Measurements from ENCODE around the gene CFAP57. TPM values are rescaled to one million over a fixed set of nuclear protein-coding genes. Genes with fewer than 3 reads are reported as not detected.

CFAP57 gene
- total and polyA plus RNA-seq, 9 of the 15 experiments (the other 6 are each of a cell fraction or from before 2014, with no cell fraction given) = 0.04 to 0.22 (median 0.07) TPM; not detected in 3

- TF ChIP-seq ZNF134 (CRISPR knock-in tag; conservative IDR thresholded peaks at IDR 0.05) (no peak), GTF2E2 (tag; IDR thresholded peaks at IDR 0.05) (no peak)
Observed at GRCh38 chr1:43284065-43284464, 111.9 kb downstream of the CFAP57 start (continued).

DNA sequence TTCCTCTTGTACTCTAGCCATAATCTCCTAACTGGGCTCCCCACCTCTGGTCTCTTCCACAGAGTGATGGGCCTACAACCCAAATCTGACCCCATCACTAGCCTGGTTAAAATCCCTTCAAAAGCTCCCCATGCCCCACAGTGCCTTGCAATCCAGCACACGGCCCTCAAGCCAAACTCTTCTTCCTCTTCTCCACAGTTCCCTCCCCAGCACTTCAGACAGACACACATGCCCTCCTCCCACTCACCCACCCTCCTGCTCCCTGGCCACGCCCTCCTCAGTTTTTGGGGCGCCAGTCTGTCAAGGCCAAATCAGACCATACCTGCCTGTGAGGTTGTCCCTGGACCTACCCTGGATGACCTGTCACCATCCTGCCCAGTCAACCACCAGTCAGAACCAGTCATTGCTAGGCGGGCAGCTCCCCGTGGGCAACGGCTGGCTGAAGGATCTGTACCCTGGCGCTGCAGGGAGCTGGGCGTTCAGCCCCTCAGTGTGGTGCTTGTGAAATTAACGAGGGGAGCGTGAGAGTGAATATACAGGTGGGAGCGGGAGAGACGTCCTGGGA is 112.5 kb downstream of the CFAP57 start:
- Histone ChIP-seq H3K4me3 (no peak overlapping the region), H3K79me2 (ENCODE audit: control insufficient read depth, insufficient read depth, low read length) (no peaks in the 10 kb centered on the region), H3K36me3 (ENCODE audit: control insufficient read depth, insufficient read depth, low read length) (no peaks in the 10 kb centered on the region), H3K9me1 (ENCODE audit: control insufficient read depth, insufficient read depth, low read length) (peaks cover 3% of the 10 kb centered on the region), H3K4me2 (ENCODE audit: insufficient read depth, low read length) (no peak overlapping the region), H3K9me3 (replicated peaks; ENCODE audit: control insufficient read depth, insufficient read depth, low read depth, low read length) (no peaks in the 10 kb centered on the region), H3K4me1 (replicated peaks in 1 of 2; ENCODE audit: control insufficient read depth in 2 of 2, insufficient read depth in 2 of 2, low read length in 2 of 2) (peaks cover 0 to 16% of the 10 kb centered on the region in 2 experiments; a peak in 3 of 5 replicates), H3K27me3 (ENCODE audit: control insufficient read depth in 2 of 2, insufficient read depth in 2 of 2, low read length in 2 of 2) (peaks cover 42 to 80% of the 10 kb centered on the region in 2 experiments), H2AFZ (ENCODE audit: low read depth, low read length) (no peak overlapping the region), H3K9ac (ENCODE audit: insufficient read depth in 1 of 2, low read depth in 2 of 2, low read length in 2 of 2) (no peak overlapping the region; a peak in 1 of 4 replicates), H3K27ac (ENCODE audit: extremely low read depth, low read depth, low read length) (no peak overlapping the region), H4K20me1 (replicated peaks; ENCODE audit: control insufficient read depth, insufficient read depth, low read length) (peaks cover 8% of the 10 kb centered on the region; the same call in 1 of the 2 replicates)
- ChIA-PET CTCF (ENCODE audit: low intra/inter-chr PET ratio) (no interaction called here), POLR2A (interaction anchor here (0.5 to 1.6 kb wide), 4 partner anchors 9 to 129 kb away, joined by 3 to 4 read pairs (median 3); partner anchors contain the start of gene CDC20)
- 17% methylated on average over 11 of the region's 12 CpGs for WGBS (ENCODE audit: insufficient coverage, low coverage, missing lambda C conversion rate)
- no TSS peak for BruUV-seq (replicated peaks)
- DNase-seq (ENCODE audit: extremely low read depth in 1 of 4, low spot score in 3 of 4) (no peak), FAIRE-seq (no peak), ATAC-seq (no peak)
- in situ Hi-C loops (cut with MboI) = no loop called here
- intact Hi-C loops (cut with micrococcal nuclease) = no loop called here
- no peak for TF ChIP-seq STAT5B (CRISPR knock-in tag; IDR thresholded peaks at IDR 0.05)
- TF ChIP-seq BRD9 (IDR thresholded peaks at IDR 0.05; ENCODE audit: low read depth, partially characterized antibody) = no peak
- TF ChIP-seq ZNF444 (CRISPR knock-in tag; IDR thresholded peaks at IDR 0.05) = no peak
- no peak for TF ChIP-seq SMAD1 (IDR thresholded peaks at IDR 0.05; ENCODE audit: low read depth, low read length, partially characterized antibody)
- TF ChIP-seq MYBL2 (IDR thresholded peaks at IDR 0.05; ENCODE audit: low read depth) = no peak
- TF ChIP-seq MYBL2 (CRISPR knock-in tag; IDR thresholded peaks at IDR 0.05; ENCODE audit: borderline replicate concordance) = no peak
- TF ChIP-seq RCOR1 (IDR thresholded peaks at IDR 0.05; ENCODE audit: borderline replicate concordance in 1 of 2, low read depth in 2 of 2, low read length in 2 of 2) = no peak
- no peak for TF ChIP-seq PPARD (CRISPR knock-in tag; IDR thresholded peaks at IDR 0.05)
- TF ChIP-seq SNRNP70 (optimal IDR thresholded peaks at IDR 0.05; ENCODE audit: low read depth, low read length) = no peak
- TF ChIP-seq GTF2F1 (IDR thresholded peaks at IDR 0.05; ENCODE audit: low read depth, low read length) = no peak
- no peak for TF ChIP-seq BCL6 (CRISPR knock-in tag; IDR thresholded peaks at IDR 0.05)
- TF ChIP-seq ZFP1 (CRISPR knock-in tag; IDR thresholded peaks at IDR 0.05) = no peak
- no peak for TF ChIP-seq CSDE1 (IDR thresholded peaks at IDR 0.05)
- no peak for TF ChIP-seq MECOM (CRISPR knock-in tag; IDR thresholded peaks at IDR 0.05)

Measured in K562 (cell line).